Activated CD4-positive, alpha-beta memory T cell treated with anti-CD3 and anti-CD28 coated beads, Interleukin-2, amount 10 ng/mL, durations not matched to agents 7 days and 5 days (primary cell): ENCODE data around the gene IER5. TPM values are rescaled to one million over a fixed set of nuclear protein-coding genes. Genes with fewer than 3 reads are reported as not detected.
"Not testable (repeated sequence)": the region's sequence is repeated elsewhere in the genome, so short reads cannot be mapped to it uniquely, and the experiment has no call there.

ENCODE experiments used
- CTCF ChIA-PET: fragments of 350-600 bp; sonication (Branson Sonifier 250); formaldehyde crosslinking; loops from one replicate; lab custom pipeline; 2021; ENCODE audit warnings: antibody characterized with exemption, inconsistent platforms; lab: Charles Lee
- POLR2A ChIA-PET: fragments of 350-600 bp; sonication (Branson Sonifier 250); formaldehyde crosslinking; loops from one replicate; lab custom pipeline; 2021; ENCODE audit warnings: antibody characterized with exemption; lab: Charles Lee
- DNase-seq: peaks from one replicate; pipeline ENCODE4 v3.0.0-alpha.2; 2020
- H3K27ac Mint-ChIP-seq: one replicate; pipeline ENCODE4 v1.8.0; 2021; ENCODE audit warnings: mild to moderate bottlenecking, mixed read lengths
- H3K27me3 Mint-ChIP-seq: one replicate; pipeline ENCODE4 v1.8.0; 2021; ENCODE audit warnings: mixed read lengths
- H3K36me3 Mint-ChIP-seq: one replicate; pipeline ENCODE4 v1.8.0; 2021; ENCODE audit warnings: low read depth, mixed read lengths
- H3K4me1 Mint-ChIP-seq: one replicate; pipeline ENCODE4 v1.8.0; 2021; ENCODE audit warnings: mixed read lengths
- H3K4me3 Mint-ChIP-seq: one replicate; pipeline ENCODE4 v1.8.0; 2021; ENCODE audit warnings: mild to moderate bottlenecking, mixed read lengths
- H3K9me3 Mint-ChIP-seq: one replicate; pipeline ENCODE4 v1.8.0; 2021; ENCODE audit warnings: mixed read lengths
- total RNA-seq, 2 experiments: library from RNA; stranded (reverse); gene quantifications; one replicate each; pipeline ENCODE4 v1.2.3, GENCODE V29; 2021

IER5 gene
- 10 to 100 TPM; 41.6 to 43.9 TPM for total RNA-seq

GRCh38 chr1:181088079-181089016, at the start of gene IER5:
Gene IER5 (plus strand): TSS chr1:181088700. CDS start chr1:181088903, 203 bp downstream.
- DNase-seq, result peak; percentile 98
- Mint-ChIP-seq H3K9me3 (no peaks in the 10 kb centered on the region), H3K27ac (peak within 1 kb of the TSS; percentile 98), H3K36me3 (peaks cover 40% of the 10 kb centered on the region), H3K27me3 (peaks cover 3% of the 10 kb centered on the region), H3K4me1 (peaks cover 55% of the 10 kb centered on the region), H3K4me3 (peak within 1 kb of the TSS; percentile 99)
- POLR2A ChIA-PET, result interaction anchor here (0.7 to 10.2 kb wide), 26 partner anchors 7 to 586 kb away, joined by 3 to 374 read pairs (median 5); partner anchors contain the start of genes ACBD6 and MR1
- CTCF ChIA-PET, result interaction anchor here (0.6 to 6.0 kb wide), 6 partner anchors 13 to 79 kb away, joined by 3 to 97 read pairs (median 6); no protein-coding TSS in a partner anchor

- CTCF ChIA-PET, result interaction anchor here (1.1 to 9.2 kb wide), 2 partner anchors 19 to 101 kb away, joined by 3 to 149 read pairs; no protein-coding TSS in a partner anchor
- no peak for DNase-seq
- H3K4me1 Mint-ChIP-seq, result peaks cover 78% of the 10 kb centered on the region
- H3K4me3 Mint-ChIP-seq, result no peak overlapping the region
- H3K9me3 Mint-ChIP-seq, result no peaks in the 10 kb centered on the region
- POLR2A ChIA-PET, result interaction anchor here (0.6 to 8.2 kb wide), 3 partner anchors 13 to 102 kb away, joined by 3 to 66 read pairs (median 39); partner anchors contain the start of gene IER5
- H3K27ac Mint-ChIP-seq, result no peak overlapping the region
- peaks cover 53% of the 10 kb centered on the region for H3K36me3 Mint-ChIP-seq
- no peaks in the 10 kb centered on the region for H3K27me3 Mint-ChIP-seq
Observed at GRCh38 chr1:181040284-181040865, 48.1 kb upstream of the IER5 start.

GRCh38 chr1:181043025-181043888, 45.2 kb upstream of the IER5 start:
- DNase-seq, result no peak
- Mint-ChIP-seq H3K27ac (peak overlapping the region; percentile 72), H3K4me1 (peaks cover 55% of the 10 kb centered on the region), H3K9me3 (no peaks in the 10 kb centered on the region), H3K4me3 (no peak overlapping the region), H3K36me3 (peaks cover 39% of the 10 kb centered on the region), H3K27me3 (no peaks in the 10 kb centered on the region)
- ChIA-PET CTCF (interaction anchor here (0.6 to 2.2 kb wide), 4 partner anchors 13 to 123 kb away, joined by 3 to 16 read pairs (median 3); no protein-coding TSS in a partner anchor), POLR2A (interaction anchor here (0.9 to 4.2 kb wide), 5 partner anchors 9 to 98 kb away, joined by 3 to 22 read pairs (median 9); partner anchors contain the start of gene MR1)

GRCh38 chr1:181044449-181044966, 44.0 kb upstream of the IER5 start:
- H3K9me3 Mint-ChIP-seq, result no peaks in the 10 kb centered on the region
- ChIA-PET CTCF (interaction anchor here (1.0 to 1.4 kb wide), 2 partner anchors 99 to 122 kb away, joined by 3 read pairs; no protein-coding TSS in a partner anchor), POLR2A (interaction anchor here (0.7 to 4.2 kb wide), 6 partner anchors 10 to 97 kb away, joined by 3 to 22 read pairs (median 6); partner anchors contain the start of gene MR1)
- peak; percentile 57 for DNase-seq
- H3K4me3 Mint-ChIP-seq, result no peak overlapping the region
- H3K27me3 Mint-ChIP-seq, result no peaks in the 10 kb centered on the region
- peak overlapping the region; percentile 80 for H3K27ac Mint-ChIP-seq
- H3K36me3 Mint-ChIP-seq, result peaks cover 32% of the 10 kb centered on the region
- H3K4me1 Mint-ChIP-seq, result peaks cover 46% of the 10 kb centered on the region

GRCh38 chr1:181045946-181046345, 42.6 kb upstream of the IER5 start:
- H3K27ac Mint-ChIP-seq, CTCF ChIA-PET, DNase-seq, H3K4me3 Mint-ChIP-seq, H3K27me3 Mint-ChIP-seq, H3K9me3 Mint-ChIP-seq: not testable (repeated sequence)
- peaks cover 37% of the 10 kb centered on the region for H3K4me1 Mint-ChIP-seq
- peaks cover 34% of the 10 kb centered on the region for H3K36me3 Mint-ChIP-seq
- POLR2A ChIA-PET, result interaction anchor here (4.2 kb wide), 1 partner anchor 12 kb away, joined by 22 read pairs; the partner anchor contains the start of gene MR1

GRCh38 chr1:181049378-181049777, 39.1 kb upstream of the IER5 start:
- Mint-ChIP-seq H3K4me3 (no peak overlapping the region), H3K27ac (no peak overlapping the region), H3K36me3 (peaks cover 47% of the 10 kb centered on the region), H3K4me1 (peaks cover 13% of the 10 kb centered on the region), H3K27me3 (no peaks in the 10 kb centered on the region), H3K9me3 (no peaks in the 10 kb centered on the region)
- no peak for DNase-seq
- ChIA-PET CTCF (no interaction called here), POLR2A (interaction anchor here (2.4 kb wide), 1 partner anchor 13 kb away, joined by 7 read pairs; no protein-coding TSS in a partner anchor)

GRCh38 chr1:181050922-181051321, 37.6 kb upstream of the IER5 start:
- Mint-ChIP-seq H3K4me3 (no peak overlapping the region), H3K36me3 (peaks cover 51% of the 10 kb centered on the region)

GRCh38 chr1:181056560-181056959, 31.9 kb upstream of the IER5 start:
- no peaks in the 10 kb centered on the region for H3K27me3 Mint-ChIP-seq
- ChIA-PET CTCF (no interaction called here), POLR2A (no interaction called here)
- DNase-seq, result no peak
- H3K4me1 Mint-ChIP-seq, result peaks cover 4% of the 10 kb centered on the region
- no peak overlapping the region for H3K27ac Mint-ChIP-seq
- H3K36me3 Mint-ChIP-seq, result peaks cover 56% of the 10 kb centered on the region
- peaks cover 10% of the 10 kb centered on the region for H3K9me3 Mint-ChIP-seq
- H3K4me3 Mint-ChIP-seq, result no peak overlapping the region

More at GRCh38 chr1:181050922-181051321, 37.6 kb upstream of the IER5 start:
- CTCF ChIA-PET, result interaction anchor here (1.1 kb wide), 1 partner anchor 54 kb away, joined by 3 read pairs; no protein-coding TSS in a partner anchor
- Mint-ChIP-seq H3K9me3 (no peaks in the 10 kb centered on the region), H3K27me3 (no peaks in the 10 kb centered on the region), H3K4me1 (peaks cover 5% of the 10 kb centered on the region), H3K27ac (no peak overlapping the region)
- DNase-seq, result no peak
- POLR2A ChIA-PET, result no interaction called here

- peaks cover 9% of the 10 kb centered on the region for H3K4me1 Mint-ChIP-seq
- no peaks in the 10 kb centered on the region for H3K27me3 Mint-ChIP-seq
- POLR2A ChIA-PET, result no interaction called here
- peaks cover 55% of the 10 kb centered on the region for H3K36me3 Mint-ChIP-seq
- H3K27ac Mint-ChIP-seq, result no peak overlapping the region
- H3K9me3 Mint-ChIP-seq, result peaks cover 10% of the 10 kb centered on the region
- H3K4me3 Mint-ChIP-seq, result no peak overlapping the region
- no peak for DNase-seq
- CTCF ChIA-PET, result no interaction called here
Observed at GRCh38 chr1:181057079-181057478, 31.4 kb upstream of the IER5 start.

- H3K36me3 Mint-ChIP-seq, result peaks cover 40% of the 10 kb centered on the region
- DNase-seq, result no peak
- no peaks in the 10 kb centered on the region for H3K27me3 Mint-ChIP-seq
- ChIA-PET CTCF (interaction anchor here (2.1 kb wide), 1 partner anchor 22 kb away, joined by 10 read pairs; no protein-coding TSS in a partner anchor), POLR2A (no interaction called here)
- H3K27ac Mint-ChIP-seq, result no peak overlapping the region
- H3K4me1 Mint-ChIP-seq, result peaks cover 25% of the 10 kb centered on the region
- H3K4me3 Mint-ChIP-seq, result no peak overlapping the region
- H3K9me3 Mint-ChIP-seq, result peaks cover 10% of the 10 kb centered on the region
Observed at GRCh38 chr1:181059435-181059834, 29.1 kb upstream of the IER5 start.

GRCh38 chr1:181060066-181060465, 28.4 kb upstream of the IER5 start:
- peaks cover 10% of the 10 kb centered on the region for H3K9me3 Mint-ChIP-seq
- POLR2A ChIA-PET, result no interaction called here
- H3K36me3 Mint-ChIP-seq, result peaks cover 37% of the 10 kb centered on the region
- CTCF ChIA-PET, result no interaction called here
- H3K4me3 Mint-ChIP-seq, result no peak overlapping the region
- no peak overlapping the region for H3K27ac Mint-ChIP-seq
- no peak for DNase-seq
- no peaks in the 10 kb centered on the region for H3K27me3 Mint-ChIP-seq
- H3K4me1 Mint-ChIP-seq, result peaks cover 25% of the 10 kb centered on the region
